Stimulated activated CD8-positive, alpha-beta memory T cell treated with anti-CD3 and anti-CD28 coated beads, Interleukin-4, amount 100 ng/mL, for 24 hours (primary cell): ENCODE data around the gene SSTR4.

Experiments used
- DNase-seq: peaks from one replicate; pipeline ENCODE4 v3.0.0-alpha.2; 2020; ENCODE audit warnings: low read depth

SSTR4 gene

DNA sequence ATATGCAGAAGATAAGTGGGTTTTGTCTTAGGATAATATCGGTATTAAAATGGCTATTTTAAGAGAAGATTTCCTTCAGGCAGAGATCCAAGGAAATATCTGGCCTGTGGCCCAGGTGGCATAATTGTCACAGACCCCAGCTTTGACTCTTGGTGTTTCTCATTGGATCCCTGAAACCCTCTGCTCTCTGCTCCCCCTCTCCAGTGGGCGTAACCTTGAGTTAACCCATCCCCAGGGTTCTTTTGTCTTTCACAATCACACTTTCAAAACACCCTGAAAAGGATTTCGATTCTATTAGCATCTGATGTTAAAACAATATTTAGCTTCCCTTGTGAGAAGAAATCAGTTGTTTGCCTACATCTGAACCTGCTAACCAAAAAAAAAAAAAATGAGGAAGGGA is 7.2 kb downstream of the SSTR4 start:
- DNase-seq, result no peak

DNA sequence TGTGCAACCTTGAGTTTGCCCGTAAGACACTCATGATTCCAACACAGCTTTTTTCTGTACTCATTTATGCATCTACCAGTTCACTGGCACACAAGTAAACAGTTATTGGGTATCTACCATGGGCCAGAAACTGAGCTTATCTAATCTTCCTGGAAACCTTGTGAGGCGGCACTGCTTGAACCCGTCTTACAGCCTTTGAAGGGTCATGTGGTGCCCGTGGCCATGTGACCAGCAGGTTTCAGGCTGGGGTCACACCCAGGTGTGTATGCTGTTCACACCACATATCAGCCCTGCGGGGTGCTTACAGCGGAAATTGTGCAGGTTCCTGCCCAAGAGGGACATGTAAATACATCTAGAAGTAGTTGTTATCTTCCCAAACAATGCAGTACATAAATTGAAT is 8.3 kb downstream of the SSTR4 start:
- DNase-seq, result no peak

DNA sequence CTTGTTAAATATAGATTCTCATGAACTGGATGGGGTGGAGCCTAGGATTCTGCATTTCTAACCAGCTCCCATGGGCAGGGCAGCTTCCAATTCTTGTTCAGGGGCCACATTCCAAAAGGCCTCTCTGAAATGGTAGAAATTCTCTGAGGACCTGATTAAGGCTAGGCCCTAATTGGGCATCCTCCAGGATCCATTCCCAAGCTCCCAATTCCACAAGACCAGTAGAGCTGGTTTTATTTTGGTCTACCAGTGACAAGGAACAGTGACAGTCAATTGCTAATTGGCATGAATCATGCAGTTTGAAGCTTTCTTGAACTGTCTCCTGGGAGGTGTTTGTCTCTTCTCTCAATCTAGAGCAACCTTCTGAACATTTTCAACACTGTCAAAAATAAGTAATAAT is 11.3 kb downstream of the SSTR4 start:
- no peak for DNase-seq

DNA sequence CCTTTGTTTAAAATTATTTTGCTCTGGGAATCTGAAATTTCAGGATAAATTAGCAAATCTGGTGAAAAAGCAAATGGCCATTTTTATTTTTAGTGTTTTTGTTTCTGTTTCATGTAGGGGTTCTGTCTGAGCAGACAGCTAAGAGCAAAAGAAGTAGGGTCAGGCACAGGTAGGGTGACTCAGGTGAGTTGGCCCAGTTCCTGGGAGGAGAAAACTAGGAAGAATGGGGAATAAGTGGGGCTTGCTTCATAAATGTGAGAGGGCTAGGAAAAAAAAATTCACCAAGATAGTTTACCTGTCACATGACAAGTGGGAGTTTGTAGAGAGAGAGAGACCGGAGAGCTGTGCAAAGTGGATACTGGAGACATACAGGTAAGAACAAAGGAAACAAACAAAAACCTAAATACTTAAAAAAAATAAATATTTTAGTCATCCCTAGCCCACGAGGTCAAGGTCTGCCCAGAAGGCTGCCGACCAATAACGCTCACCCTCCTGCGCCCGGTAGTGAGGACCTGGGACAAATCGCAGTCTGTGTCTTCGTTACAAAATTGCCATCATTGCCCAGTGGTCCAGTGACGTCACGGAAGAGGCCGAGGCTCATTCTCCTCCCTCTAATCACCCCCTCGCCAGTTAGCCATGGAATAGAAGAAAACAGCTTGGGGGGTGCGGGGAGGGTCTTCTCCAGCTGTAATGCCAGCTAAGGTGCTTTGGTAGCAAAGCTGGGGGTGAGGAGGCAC is 12.1 kb downstream of the SSTR4 start:
- no peak for DNase-seq

DNA sequence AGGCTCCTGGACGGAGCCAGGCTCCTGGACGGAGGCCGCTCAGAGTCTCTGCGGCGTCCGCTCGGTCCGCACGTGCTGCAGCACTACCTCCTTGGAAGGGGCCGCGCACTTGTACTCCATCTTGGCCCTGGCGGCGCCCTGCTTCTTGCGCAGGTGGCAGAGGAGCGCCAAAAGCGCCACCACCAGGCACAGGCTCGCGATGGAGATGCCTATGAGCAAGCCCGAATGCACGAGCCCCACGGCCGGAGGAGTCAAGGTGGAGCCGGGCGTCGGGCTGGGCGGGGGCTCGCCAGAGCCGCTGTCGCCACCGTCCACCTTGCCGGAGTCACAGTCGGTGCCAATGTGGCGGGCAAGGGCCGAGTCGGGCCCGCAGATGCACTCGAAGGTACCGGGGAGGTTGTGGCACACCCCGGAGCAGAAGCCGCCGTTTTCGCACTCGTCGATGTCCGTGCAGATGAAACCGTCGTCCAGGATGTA is 12.7 kb downstream of the SSTR4 start:
- no peak for DNase-seq

DNA sequence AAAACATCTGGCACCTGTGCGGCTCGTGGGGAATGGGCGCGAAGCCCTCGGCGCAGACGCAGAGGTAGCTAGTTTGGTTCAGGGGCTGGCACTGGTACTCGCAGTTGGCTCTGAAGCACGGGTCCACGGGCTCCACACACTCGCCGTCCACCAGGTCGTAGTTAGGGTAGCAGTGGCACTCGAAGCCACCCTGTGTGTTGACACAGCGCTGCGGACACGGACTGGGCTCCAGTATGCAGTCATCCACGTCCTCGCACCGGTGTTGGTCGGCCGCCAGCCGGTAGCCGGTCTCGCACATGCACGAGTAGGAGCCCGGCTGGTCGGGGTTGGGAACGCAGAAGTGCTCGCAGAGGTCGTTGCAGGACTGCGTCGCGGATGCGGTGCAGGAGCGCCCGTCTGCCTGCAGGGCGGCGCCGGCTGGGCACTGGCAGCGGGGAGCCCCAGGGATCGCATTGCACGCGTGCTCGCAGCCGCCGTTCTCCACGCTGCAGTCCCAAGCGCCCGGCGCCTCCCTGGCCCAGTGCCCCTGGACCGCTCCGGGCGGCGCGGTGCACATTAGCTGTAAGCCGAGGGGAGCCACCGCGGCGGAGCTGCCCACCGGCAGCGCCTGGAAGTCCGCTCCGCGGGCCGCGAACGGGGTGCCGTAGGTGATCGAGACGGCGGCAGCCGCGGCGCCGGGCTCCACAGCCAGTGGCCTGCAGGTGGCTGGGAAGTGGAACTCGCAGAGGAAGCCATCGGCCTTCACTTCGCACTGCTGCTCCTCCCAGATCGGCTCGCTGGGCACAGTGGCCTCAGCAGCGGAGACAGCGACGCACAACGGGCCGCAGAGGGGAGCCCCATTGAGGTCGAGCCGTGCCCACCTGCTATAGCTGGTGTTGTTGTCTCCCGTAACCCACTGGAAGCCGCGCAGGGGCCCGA is 13.4 kb downstream of the SSTR4 start:
- DNase-seq, result no peak

DNA sequence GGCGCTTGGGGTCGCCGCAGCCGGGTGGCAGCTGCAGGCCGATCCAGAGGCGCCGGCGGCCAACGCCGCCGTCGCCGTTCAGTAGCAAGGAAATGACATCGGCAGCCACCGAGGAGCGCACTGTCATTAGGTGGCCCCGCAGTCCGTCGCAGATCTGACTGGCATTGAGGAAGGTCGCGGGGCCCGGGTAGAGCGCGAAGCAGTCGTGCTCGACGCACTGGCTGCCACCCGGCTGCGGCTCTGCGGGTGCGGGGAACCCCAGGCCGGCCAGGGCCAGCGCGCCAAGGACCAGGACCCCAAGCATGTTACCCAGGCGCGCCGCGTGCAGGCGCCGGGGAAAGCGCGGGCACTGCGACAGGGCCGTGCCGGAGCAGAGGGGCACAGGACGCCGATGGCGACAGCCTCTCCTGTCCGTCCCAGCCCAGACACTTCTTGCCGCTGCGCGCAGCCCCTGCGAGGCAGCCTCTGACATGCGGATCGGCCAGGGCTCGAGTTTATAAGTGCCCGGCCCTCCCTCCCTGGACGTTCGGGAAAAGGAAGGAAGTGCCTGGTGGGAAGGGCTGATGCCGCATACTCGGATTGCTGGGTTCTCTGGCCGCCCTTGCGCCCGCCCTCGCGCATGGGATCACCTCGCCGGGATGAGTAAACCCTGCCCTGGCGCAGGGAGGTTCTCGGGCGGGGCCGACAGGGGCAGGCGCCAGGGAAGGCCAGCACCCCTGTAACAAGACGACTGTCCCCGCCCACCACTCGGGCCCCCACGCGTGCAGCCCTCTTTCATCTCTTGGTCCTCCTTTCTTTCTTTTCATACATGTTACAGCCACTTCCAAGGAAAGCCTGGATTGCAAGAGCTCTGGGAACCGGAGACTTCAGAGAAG is 14.3 kb downstream of the SSTR4 start, which contains the start of gene THBD:
THBD (minus strand) TSS at position 472 of the 875 bp plus-strand sequence; CDS start at position 304, 168 bp downstream.
- no peak for DNase-seq

DNA sequence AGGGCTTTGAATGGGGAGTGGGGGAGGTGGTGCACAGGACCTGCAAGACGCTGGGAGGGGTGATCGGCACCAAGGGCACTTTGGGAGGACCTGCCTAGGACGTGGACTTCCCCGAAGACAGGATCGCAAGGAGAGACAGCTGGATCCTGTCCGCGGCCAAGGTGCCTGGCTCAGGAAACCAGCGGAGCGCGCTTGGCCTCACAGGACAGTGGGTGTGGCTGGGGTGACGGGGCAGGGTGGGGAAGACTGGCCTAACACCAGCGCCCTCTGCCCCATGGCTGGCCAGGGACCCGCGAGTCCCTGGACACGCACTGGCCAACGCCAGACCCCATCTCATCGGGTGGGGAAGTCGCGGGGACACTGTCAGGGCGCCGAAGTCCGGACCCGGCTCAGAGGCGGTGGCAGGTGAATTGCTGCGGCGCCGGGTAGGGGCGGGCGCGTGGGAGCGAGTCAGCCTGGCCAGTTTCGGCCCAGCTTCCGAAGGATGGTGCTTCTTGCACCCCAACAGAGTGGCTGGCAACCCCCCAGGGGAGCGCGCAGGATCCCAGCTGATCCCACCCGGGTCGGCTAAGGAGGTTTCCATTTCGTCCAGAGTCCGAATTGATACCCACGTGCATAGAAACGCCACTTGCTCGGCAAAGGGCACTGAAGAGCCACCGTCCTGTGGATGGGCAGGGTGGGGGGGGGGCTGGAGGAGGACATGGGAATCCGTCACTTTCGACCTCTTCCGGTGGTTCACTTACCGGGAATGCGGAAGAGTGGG is 15.1 kb downstream of the SSTR4 start:
- no peak for DNase-seq

DNA sequence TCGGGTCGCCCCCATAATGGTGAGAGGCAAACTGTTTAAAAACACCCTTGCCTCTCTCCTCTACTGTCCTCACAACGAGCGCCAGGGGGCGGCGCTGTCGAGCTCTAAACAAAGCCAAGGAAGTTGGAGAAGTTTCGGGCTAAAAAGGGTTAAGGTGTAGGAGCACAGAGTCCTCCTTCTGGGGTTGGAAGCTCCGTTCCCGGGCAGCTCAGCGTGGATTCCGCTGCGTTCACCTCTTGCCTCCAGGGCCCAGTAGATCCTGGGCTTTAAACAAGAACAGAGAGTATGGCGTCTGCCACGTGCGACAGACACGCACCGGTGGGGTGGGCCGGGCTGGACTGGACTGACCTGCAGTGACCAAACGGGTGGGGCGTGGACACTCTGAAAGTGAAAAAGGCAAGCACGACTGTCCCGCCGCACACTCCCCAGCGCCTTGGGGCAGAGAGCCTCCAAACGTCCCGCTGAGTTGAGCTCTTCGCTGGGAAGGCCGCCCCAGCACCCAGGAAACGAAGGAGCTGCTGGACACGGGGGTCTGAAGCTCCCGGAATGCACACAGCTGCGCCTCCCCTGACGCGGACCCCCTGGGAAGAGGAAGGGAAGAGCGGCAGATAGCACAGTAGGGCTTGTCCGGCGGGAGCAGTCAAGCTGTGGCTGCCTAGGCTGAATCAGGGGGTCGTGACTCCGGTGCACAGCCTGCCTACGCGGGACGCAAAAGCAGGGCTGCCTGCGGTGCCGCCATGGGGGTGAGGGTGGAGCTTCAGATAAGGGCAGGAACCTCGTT is 15.9 kb downstream of the SSTR4 start:
- no peak for DNase-seq

DNA sequence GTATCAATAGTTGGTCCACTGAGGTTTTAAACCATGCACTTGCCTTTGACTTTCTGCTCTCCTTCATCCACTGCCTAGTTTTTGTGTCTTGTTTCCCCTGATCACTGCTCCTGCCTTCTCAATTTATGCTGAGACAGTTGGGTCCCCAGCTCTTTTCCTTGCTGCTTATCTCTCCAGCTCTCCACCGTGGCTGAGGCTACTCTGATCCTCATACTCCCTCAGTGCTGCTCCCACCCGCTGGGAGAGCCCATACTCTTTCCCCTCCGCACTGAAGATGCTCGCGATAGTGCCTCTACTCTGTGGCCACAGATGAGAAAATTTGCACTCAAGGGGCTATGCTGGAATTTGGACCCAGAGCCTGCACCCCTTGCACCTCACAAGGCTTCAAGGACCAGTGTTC is 17.8 kb downstream of the SSTR4 start:
- no peak for DNase-seq

DNA sequence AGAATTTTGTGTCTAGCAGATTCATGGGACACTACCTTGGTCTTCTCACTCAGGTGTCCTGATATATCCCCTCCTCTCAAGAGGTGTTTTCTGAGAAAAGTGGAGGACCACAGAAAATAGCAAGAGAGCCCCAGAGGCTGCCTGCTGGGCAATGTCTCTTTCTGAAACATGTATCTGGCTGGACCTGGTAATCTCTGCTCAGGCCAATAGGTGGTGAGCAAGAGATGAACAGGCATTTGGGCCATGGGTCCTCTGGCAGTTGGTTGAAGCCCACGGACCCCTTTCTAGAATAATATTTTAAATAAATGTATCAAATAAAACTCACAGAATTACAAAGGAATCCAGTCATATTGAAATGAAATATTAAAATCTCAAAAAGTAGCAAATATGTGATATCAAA is 23.1 kb downstream of the SSTR4 start:
- no peak for DNase-seq

DNA sequence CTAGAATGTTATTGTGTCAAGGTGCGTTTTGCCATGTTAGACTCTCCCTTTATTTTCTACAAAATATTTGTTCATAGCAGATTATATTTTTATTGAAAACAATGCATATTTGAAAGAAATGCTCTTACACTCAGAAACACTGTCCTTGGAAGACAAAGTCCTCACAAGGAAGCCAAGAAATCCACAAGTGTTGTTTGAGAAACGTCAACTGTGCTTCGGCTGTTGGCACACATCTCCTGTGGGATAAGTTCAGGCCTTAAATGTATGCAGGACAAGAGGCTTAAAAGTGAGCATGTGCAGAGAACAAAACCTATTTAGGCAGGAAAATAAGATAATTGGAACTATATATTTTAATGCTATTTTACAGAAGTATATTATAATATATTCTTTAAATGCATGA is 23.9 kb downstream of the SSTR4 start:
- no peak for DNase-seq

DNA sequence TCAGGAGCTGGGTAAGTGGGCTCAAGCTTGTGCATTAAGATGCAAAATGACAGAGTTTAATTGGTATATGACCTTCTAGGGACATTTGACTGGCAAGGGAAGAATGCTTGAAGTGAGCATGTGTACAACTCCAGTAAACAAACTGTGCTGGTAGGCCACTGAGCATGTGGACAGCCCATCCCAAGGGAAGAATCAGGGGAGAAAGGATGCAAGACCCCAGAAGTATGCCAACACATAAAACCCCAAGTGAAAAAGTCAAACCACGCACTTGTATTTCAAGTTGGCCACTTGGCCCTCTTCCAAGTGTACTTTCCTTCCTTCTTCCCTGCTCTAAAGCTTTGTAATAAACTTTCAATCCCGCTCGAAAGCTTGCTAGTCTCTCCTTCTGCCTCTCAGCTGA is 24.7 kb downstream of the SSTR4 start:
- no peak for DNase-seq

DNA sequence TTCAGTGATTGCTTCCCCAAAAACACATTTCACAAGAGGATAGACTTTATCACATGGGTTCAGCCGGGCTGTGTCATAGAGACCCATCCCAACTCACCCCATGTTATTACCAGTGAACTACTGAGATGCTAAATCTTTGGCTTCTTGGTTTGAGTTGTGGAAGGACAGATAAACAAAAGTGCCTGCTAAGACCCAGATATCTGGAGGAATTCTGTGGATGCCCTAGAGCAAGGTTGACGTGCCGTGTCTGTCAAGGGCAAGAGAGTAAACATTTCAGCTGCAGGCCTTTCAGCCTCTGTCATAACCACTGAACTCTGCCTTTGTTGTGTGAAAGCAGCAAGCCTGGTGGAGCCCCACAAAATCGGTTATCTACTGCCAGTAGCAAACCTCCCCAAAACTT is 25.5 kb downstream of the SSTR4 start:
- no peak for DNase-seq

DNA sequence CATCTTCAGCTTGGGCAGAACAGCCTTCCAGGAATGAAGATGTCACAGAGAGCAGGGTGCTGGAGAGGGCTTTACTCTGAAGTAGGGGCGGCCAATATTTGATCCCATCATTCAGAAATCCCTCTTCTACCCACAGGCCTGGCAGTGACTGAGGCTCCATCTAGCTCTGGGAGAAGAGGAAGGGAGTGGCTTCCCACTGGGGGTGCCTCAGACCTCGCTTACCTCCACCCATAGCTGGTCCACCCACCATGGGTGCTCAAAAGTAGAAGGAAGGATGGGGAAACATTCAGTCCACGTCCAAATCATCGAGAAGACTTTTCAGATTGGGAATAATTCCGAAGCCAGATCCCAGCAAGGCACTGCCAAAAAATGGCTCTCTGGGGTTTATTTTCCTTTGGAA is 26.1 kb downstream of the SSTR4 start:
- no peak for DNase-seq

DNA sequence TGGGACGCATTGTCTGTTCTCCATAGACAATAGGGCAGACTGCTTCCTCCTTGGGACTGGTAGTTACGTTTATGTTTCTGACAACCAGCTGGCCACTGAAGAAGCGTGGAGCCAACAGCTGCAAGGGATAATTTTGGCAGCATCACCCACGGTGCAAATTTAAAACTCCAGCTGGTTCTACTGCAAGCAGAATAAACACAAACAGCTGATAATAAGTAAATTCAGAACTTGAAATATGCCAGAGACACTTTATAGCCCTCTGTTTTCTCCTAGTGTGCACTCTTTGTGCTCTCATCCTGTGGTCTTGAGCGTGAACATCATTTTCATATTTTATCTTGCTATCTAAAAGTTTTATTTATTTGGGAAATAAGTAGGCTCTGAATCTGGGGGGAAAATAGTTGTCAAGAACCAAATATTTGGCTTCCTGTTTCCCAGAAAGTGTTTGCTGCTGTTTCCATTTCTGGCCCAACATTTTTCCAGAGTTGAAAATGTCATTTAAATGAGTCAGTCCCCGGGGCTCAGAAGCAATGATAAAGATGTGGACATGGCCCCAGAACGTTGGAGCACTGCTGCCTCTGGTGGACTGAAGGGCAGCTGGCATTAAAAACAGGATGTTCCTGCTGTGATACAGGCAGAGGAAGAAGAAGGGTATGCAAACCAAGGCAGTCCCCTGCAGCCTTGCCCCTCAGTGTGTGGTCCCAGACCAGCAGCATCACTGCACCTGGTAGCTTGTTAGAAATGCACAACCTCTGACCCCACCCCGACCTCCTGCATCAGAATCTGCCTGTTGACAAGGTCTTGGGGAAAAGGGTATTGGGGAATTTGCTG is 26.8 kb downstream of the SSTR4 start:
- DNase-seq, result no peak

DNA sequence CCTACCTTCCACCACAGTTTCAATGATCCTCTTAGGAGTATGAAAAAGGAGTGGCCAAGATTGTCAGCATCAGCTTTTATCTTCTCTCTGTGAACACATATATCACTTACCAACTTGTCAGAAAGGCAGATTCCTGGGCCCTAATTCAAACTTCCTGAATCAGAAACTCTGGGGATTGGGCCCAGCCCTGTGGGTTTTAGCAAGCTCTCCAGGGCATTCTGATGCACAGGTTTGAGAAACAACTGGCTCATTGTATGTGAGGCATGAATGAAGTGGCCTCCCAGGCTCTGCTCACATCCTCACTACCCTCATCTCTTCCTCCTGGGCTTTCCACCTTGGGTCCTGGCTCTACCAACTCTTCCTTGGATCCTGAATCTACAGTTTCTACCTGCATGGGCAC is 27.5 kb downstream of the SSTR4 start:
- DNase-seq, result no peak

DNA sequence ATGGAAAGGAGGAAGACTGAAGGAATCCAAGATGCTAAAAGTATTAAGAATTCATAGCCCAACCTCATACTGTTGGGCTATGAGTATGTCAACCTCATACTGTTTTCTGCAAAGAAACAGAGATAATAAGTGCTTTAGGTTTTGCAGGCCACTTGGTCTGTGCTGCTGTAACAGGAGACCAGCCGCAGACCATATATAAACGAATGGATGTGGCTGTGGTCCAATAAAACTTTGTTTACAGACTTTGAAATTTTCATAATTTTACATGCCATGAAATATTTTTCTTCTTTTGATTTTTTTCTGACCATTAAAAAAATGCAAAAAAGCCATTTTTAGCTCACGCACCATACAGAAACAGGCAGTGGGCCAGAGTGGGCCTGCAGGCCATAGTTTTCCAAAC is 28.1 kb downstream of the SSTR4 start:
- no peak for DNase-seq

DNA sequence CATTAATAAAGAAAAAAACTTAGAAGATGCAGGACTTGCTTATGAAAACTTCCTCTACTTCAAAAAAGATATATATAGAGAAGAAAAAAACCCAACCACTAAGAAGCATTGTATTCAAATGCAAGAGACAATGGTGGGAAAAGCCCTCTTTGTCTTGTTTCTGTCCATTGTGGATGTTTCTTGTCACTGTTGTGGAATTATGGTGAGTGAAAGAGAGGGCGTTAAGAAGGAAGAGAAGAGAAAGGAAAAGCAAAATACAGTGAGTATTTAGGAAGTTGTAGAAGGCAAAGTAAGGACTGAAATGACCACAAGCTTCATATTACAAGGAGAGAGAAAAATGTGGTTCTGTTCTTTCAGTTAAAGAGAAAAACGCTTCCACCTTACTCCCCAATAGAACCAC is 28.5 kb downstream of the SSTR4 start:
- DNase-seq, result no peak
